BLaER1 (cell line): ENCODE results near the gene ARMC3.

Source experiments
- H3K27ac ChIP-seq: shearing (Covaris generic); formaldehyde crosslinking; 2 replicates; pipeline ENCODE4 v1.8.1; 2022
- H3K27me3 ChIP-seq: shearing (Covaris generic); formaldehyde crosslinking; 2 replicates; pipeline ENCODE4 v1.8.1; 2022
- H3K36me3 ChIP-seq: shearing (Covaris generic); formaldehyde crosslinking; 2 replicates; pipeline ENCODE4 v1.8.1; 2022
- H3K4me1 ChIP-seq: shearing (Covaris generic); formaldehyde crosslinking; 2 replicates; pipeline ENCODE4 v1.8.1; 2022
- H3K4me2 ChIP-seq: shearing (Covaris generic); formaldehyde crosslinking; 2 replicates; pipeline ENCODE4 v1.8.1; 2022
- H3K4me3 ChIP-seq: shearing (Covaris generic); formaldehyde crosslinking; 2 replicates; pipeline ENCODE4 v1.8.1; 2022
- H3K9ac ChIP-seq: shearing (Covaris generic); formaldehyde crosslinking; 2 replicates; pipeline ENCODE4 v1.8.1; 2022
- H3K9me3 ChIP-seq: shearing (Covaris generic); formaldehyde crosslinking; 2 replicates; pipeline ENCODE4 v1.8.1; 2022
- H4K20me1 ChIP-seq: shearing (Covaris generic); formaldehyde crosslinking; 2 replicates; pipeline ENCODE4 v1.8.1; 2022
- Cebpa-rat ChIP-seq: shearing (Covaris generic); IDR thresholded peaks from 2 replicates; pipeline ENCODE4 v1.8.1; 2022

ARMC3 gene

GRCh38 chr10:23013581-23014335 is 85.9 kb downstream of the ARMC3 start:
- Histone ChIP-seq H3K4me2 (no peak overlapping the region), H3K27me3 (no peaks in the 10 kb centered on the region), H3K9me3 (no peaks in the 10 kb centered on the region), H3K4me3 (no peak overlapping the region), H3K27ac (no peak overlapping the region), H3K36me3 (no peaks in the 10 kb centered on the region), H3K4me1 (no peaks in the 10 kb centered on the region), H4K20me1 (no peaks in the 10 kb centered on the region), H3K9ac (no peak overlapping the region)
- no peak for TF ChIP-seq Cebpa-rat

GRCh38 chr10:23015021-23015707 is 87.3 kb downstream of the ARMC3 start:
- Histone ChIP-seq H3K4me1 (no peaks in the 10 kb centered on the region), H3K9me3 (no peaks in the 10 kb centered on the region), H3K4me2 (no peak overlapping the region), H3K36me3 (no peaks in the 10 kb centered on the region), H4K20me1 (no peaks in the 10 kb centered on the region), H3K9ac (no peak overlapping the region), H3K4me3 (no peak overlapping the region), H3K27ac (no peak overlapping the region), H3K27me3 (no peaks in the 10 kb centered on the region)
- TF ChIP-seq Cebpa-rat = no peak

GRCh38 chr10:23016636-23017035 is 88.8 kb downstream of the ARMC3 start:
- Histone ChIP-seq H3K4me2 (no peak overlapping the region), H3K27me3 (no peaks in the 10 kb centered on the region), H3K9me3 (peaks cover 10% of the 10 kb centered on the region), H3K27ac (no peak overlapping the region), H3K4me3 (no peak overlapping the region), H4K20me1 (no peaks in the 10 kb centered on the region), H3K9ac (no peak overlapping the region), H3K36me3 (no peaks in the 10 kb centered on the region), H3K4me1 (no peaks in the 10 kb centered on the region)
- TF ChIP-seq Cebpa-rat = no peak

DNA sequence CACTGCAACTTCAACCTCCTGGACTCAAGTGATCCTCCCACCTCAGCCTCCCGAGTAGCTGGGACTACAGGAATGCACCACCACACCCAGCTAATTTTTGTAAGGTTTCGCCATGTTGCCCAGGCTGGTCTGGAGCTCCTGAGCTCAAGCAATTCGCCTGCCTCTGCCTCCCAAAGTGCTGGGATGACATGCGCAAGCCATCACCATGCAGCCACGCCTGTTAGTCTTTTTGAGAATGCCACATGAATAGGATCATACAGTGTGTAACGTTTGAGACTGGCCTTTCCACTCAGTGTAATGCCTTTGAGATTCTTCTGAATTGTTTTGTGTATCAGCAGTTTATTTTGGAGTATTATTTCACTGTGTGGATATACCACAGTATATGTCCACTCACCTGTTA is 91.8 kb downstream of the ARMC3 start:
- Histone ChIP-seq H3K4me2 (no peak overlapping the region), H3K27me3 (no peaks in the 10 kb centered on the region), H3K4me1 (no peaks in the 10 kb centered on the region), H3K27ac (no peak overlapping the region), H3K9me3 (peaks cover 26% of the 10 kb centered on the region), H3K4me3 (no peak overlapping the region), H4K20me1 (no peaks in the 10 kb centered on the region), H3K36me3 (no peaks in the 10 kb centered on the region), H3K9ac (no peak overlapping the region)
- TF ChIP-seq Cebpa-rat = no peak

DNA sequence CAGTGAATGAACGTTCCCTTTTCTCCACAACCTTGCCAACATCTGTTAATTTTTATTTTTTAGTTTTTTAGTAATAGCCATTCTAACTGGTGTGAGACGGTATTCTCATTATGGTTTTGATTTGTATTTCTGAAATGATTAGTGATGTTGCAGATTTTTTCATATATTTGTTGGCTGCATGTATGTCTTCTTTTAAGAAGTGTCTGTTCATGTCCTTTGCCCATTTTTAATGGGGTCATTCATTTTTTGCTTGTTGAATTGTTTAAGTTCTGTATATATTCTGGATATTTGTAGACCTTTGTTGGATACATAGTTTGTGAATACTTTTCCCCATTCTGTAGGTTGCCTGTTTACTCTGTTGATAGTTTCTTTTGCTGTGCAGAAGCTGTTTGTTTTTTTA is 93.6 kb downstream of the ARMC3 start:
- no peaks in the 10 kb centered on the region for H3K27me3 ChIP-seq
- H4K20me1 ChIP-seq = no peaks in the 10 kb centered on the region
- no peak overlapping the region for H3K9ac ChIP-seq
- no peak for TF ChIP-seq Cebpa-rat
- no peak overlapping the region for H3K4me2 ChIP-seq
- no peak overlapping the region for H3K27ac ChIP-seq
- H3K4me1 ChIP-seq = no peaks in the 10 kb centered on the region
- H3K4me3 ChIP-seq = no peak overlapping the region
- H3K36me3 ChIP-seq = no peaks in the 10 kb centered on the region
- H3K9me3 ChIP-seq = peaks cover 26% of the 10 kb centered on the region

GRCh38 chr10:23024002-23024401 is 96.1 kb downstream of the ARMC3 start:
- H3K9ac ChIP-seq = no peak overlapping the region
- H3K27me3 ChIP-seq = no peaks in the 10 kb centered on the region
- no peak overlapping the region for H3K4me3 ChIP-seq
- no peak overlapping the region for H3K4me2 ChIP-seq
- peaks cover 39% of the 10 kb centered on the region for H3K9me3 ChIP-seq
- H3K27ac ChIP-seq = no peak overlapping the region
- no peak for TF ChIP-seq Cebpa-rat
- no peaks in the 10 kb centered on the region for H3K4me1 ChIP-seq
- H3K36me3 ChIP-seq = no peaks in the 10 kb centered on the region
- H4K20me1 ChIP-seq = no peaks in the 10 kb centered on the region

- no peak overlapping the region for H3K4me2 ChIP-seq
- H3K27ac ChIP-seq = no peak overlapping the region
- no peaks in the 10 kb centered on the region for H3K4me1 ChIP-seq
- H3K9me3 ChIP-seq = peaks cover 16% of the 10 kb centered on the region
- no peaks in the 10 kb centered on the region for H3K27me3 ChIP-seq
- no peak for TF ChIP-seq Cebpa-rat
- H3K9ac ChIP-seq = no peak overlapping the region
- no peaks in the 10 kb centered on the region for H4K20me1 ChIP-seq
- no peaks in the 10 kb centered on the region for H3K36me3 ChIP-seq
- no peak overlapping the region for H3K4me3 ChIP-seq
Measured at GRCh38 chr10:23031318-23031717, 103.5 kb downstream of the ARMC3 start.

DNA sequence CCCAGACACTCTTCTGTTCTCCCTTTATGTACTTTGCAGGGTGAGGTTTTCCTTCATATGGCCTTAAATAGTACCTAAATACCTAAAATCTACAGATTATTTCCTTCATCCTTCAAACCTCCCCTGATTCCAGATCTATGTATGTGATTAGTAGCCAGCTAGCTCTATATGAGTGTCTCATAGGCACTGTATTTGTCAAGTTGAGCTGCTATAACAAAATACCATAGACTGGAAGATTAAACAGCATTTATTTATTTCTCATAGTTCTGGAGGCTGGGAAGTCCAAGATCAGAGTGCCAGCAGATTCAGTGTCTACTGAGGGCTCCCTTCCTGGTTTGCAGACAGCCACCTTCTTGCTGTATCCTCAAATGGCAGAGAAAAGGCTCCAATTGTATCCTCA is 106.9 kb downstream of the ARMC3 start:
- H3K4me3 ChIP-seq = no peak overlapping the region
- H3K9me3 ChIP-seq = no peaks in the 10 kb centered on the region

DNA sequence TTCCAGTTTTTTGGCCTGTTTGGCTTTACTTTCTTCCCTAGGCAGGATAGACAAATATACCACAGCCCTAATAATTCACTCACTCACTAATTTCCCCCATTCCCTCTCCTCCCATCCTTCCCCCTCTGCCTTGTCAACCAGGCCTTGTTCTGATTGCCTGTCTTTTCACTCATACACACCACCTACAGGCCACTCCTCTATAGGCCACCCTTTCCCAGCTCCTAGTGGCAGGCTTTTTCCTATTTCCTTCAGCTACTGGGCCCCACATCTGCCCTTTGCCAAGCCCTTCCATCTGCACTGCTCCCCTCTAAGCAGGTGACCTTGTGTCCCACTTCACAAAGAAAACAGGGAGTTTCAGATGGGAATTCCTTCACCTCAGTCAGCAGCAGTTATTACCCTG is 107.7 kb downstream of the ARMC3 start:
- no peak overlapping the region for H3K4me2 ChIP-seq
- no peaks in the 10 kb centered on the region for H3K4me1 ChIP-seq
- no peaks in the 10 kb centered on the region for H3K9me3 ChIP-seq
- H3K27ac ChIP-seq = no peak overlapping the region
- H4K20me1 ChIP-seq = no peaks in the 10 kb centered on the region
- no peak for TF ChIP-seq Cebpa-rat
- H3K36me3 ChIP-seq = no peaks in the 10 kb centered on the region
- no peak overlapping the region for H3K9ac ChIP-seq
- H3K4me3 ChIP-seq = no peak overlapping the region
- H3K27me3 ChIP-seq = no peaks in the 10 kb centered on the region

More for the DNA sequence above, 106.9 kb downstream of the ARMC3 start:
- Histone ChIP-seq H4K20me1 (no peaks in the 10 kb centered on the region), H3K9ac (no peak overlapping the region), H3K4me1 (no peaks in the 10 kb centered on the region), H3K36me3 (no peaks in the 10 kb centered on the region), H3K4me2 (no peak overlapping the region), H3K27me3 (no peaks in the 10 kb centered on the region), H3K27ac (no peak overlapping the region)
- TF ChIP-seq Cebpa-rat = no peak

DNA sequence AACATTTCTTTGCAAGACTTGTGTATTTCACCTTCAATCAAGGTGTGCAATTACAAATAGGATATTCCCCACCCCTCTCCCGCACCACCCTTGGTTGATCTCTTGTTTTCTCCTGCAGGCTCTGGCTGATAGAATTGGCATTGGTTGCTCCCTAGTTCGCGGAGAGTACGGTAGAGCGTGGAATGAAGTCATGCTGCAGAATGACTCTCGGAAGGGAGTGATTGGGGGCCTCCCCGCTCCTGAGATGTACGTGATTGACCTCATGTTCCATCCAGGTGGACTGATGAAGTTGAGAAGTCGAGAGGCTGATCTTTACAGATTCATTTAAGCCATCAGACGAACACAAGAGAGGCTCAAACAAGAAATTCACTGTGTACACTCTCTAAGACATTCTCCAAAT is 109.3 kb downstream of the ARMC3 start:
- Histone ChIP-seq H4K20me1 (no peaks in the 10 kb centered on the region), H3K36me3 (no peaks in the 10 kb centered on the region), H3K9ac (no peak overlapping the region), H3K4me2 (no peak overlapping the region), H3K27ac (no peak overlapping the region), H3K4me1 (no peaks in the 10 kb centered on the region), H3K27me3 (no peaks in the 10 kb centered on the region), H3K9me3 (no peaks in the 10 kb centered on the region), H3K4me3 (no peak overlapping the region)
- TF ChIP-seq Cebpa-rat = no peak
